ENCODE results near the gene FAM240A.

GRCh38 chr3:46667657-46668056 lies 55.3 kb downstream of the FAM240A start:
- TF ChIP-seq, protein P1, sequence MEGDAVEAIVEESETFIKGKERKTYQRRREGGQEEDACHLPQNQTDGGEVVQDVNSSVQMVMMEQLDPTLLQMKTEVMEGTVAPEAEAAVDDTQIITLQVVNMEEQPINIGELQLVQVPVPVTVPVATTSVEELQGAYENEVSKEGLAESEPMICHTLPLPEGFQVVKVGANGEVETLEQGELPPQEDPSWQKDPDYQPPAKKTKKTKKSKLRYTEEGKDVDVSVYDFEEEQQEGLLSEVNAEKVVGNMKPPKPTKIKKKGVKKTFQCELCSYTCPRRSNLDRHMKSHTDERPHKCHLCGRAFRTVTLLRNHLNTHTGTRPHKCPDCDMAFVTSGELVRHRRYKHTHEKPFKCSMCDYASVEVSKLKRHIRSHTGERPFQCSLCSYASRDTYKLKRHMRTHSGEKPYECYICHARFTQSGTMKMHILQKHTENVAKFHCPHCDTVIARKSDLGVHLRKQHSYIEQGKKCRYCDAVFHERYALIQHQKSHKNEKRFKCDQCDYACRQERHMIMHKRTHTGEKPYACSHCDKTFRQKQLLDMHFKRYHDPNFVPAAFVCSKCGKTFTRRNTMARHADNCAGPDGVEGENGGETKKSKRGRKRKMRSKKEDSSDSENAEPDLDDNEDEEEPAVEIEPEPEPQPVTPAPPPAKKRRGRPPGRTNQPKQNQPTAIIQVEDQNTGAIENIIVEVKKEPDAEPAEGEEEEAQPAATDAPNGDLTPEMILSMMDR (IDR thresholded peaks at IDR 0.05): no peak
- TF ChIP-seq ZFX (IDR thresholded peaks at IDR 0.05; ENCODE audit: borderline replicate concordance): no peak
